Activated T-cell treated with anti-CD3 and anti-CD28 coated beads, Interleukin-2, amount 50 U/mL, for 4 hours (primary cell): ENCODE results near the gene SRP68. TPM values are rescaled to one million over a fixed set of nuclear protein-coding genes. Genes with fewer than 3 reads are reported as not detected.

Experiments used
- ATAC-seq, 2 donors: fragments of 200-7000 bp; cut with Tn5 transposase; one replicate each; pipeline ENCODE4 v1.10.0; 2021
- DNase-seq: peaks from one replicate; pipeline ENCODE4 v3.0.0-alpha.2; 2020
- H3K27me3 Mint-ChIP-seq: one replicate; pipeline ENCODE4 v1.8.0; 2021; ENCODE audit warnings: low read depth, mixed read lengths
- H3K36me3 Mint-ChIP-seq: one replicate; pipeline ENCODE4 v1.8.0; 2022; ENCODE audit warnings: mixed read lengths; ENCODE audit not compliant: insufficient read depth
- H3K4me1 Mint-ChIP-seq: one replicate; pipeline ENCODE4 v1.8.0; 2021; ENCODE audit warnings: low read depth, mixed read lengths
- H3K4me3 Mint-ChIP-seq: one replicate; pipeline ENCODE4 v1.8.0; 2021; ENCODE audit warnings: mild to moderate bottlenecking, moderate library complexity, mixed read lengths
- H3K9me3 Mint-ChIP-seq: one replicate; pipeline ENCODE4 v1.8.0; 2021; ENCODE audit warnings: mixed read lengths
- total RNA-seq, 3 donors: library from RNA; stranded (reverse); gene quantifications; one replicate each; pipeline ENCODE4 v1.2.1, GENCODE V29; 2021

The SRP68 gene
- total RNA-seq, 3 donors from 2014 or later = 88.4 to 114 (median 105) TPM

- ATAC-seq = peak; percentile 76 to 78
- H3K4me3 Mint-ChIP-seq = no peak overlapping the region
- H3K9me3 Mint-ChIP-seq = no peaks in the 10 kb centered on the region
- peaks cover 13% of the 10 kb centered on the region for H3K4me1 Mint-ChIP-seq
- H3K36me3 Mint-ChIP-seq = no peaks in the 10 kb centered on the region
- no peaks in the 10 kb centered on the region for H3K27me3 Mint-ChIP-seq
- peak; percentile 57 for DNase-seq
These were observed 72.1 kb downstream of the SRP68 start for GRCh38 chr17:76000016-76000754.

DNA sequence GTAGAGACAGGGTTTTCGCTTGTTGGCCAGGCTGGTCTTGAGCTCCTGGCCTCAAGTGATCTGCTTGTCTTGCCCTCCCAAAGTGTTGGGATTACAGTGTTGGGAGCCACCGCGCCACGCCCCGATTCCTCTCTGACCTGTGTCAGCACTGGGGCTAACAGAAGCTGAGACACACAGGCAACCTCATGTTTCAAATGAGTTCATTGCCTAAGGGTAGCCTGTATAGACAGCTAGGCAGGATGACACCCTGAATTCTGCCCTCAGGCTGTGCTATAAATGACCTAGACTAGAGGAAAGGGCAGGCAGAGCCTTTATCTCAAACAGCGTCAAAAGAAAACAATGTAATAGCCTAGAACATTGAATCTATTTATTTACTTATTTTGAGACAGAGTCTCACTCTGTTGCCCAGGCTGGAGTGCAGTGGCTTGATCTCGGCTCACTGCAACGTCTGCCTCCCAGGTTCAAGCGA is 74.0 kb downstream of the SRP68 start:
- H3K4me3 Mint-ChIP-seq = no peak overlapping the region
- peaks cover 13% of the 10 kb centered on the region for H3K4me1 Mint-ChIP-seq
- peaks cover 1% of the 10 kb centered on the region for H3K36me3 Mint-ChIP-seq
- ATAC-seq (no peak), DNase-seq (no peak)
- no peaks in the 10 kb centered on the region for H3K27me3 Mint-ChIP-seq
- no peaks in the 10 kb centered on the region for H3K9me3 Mint-ChIP-seq

DNA sequence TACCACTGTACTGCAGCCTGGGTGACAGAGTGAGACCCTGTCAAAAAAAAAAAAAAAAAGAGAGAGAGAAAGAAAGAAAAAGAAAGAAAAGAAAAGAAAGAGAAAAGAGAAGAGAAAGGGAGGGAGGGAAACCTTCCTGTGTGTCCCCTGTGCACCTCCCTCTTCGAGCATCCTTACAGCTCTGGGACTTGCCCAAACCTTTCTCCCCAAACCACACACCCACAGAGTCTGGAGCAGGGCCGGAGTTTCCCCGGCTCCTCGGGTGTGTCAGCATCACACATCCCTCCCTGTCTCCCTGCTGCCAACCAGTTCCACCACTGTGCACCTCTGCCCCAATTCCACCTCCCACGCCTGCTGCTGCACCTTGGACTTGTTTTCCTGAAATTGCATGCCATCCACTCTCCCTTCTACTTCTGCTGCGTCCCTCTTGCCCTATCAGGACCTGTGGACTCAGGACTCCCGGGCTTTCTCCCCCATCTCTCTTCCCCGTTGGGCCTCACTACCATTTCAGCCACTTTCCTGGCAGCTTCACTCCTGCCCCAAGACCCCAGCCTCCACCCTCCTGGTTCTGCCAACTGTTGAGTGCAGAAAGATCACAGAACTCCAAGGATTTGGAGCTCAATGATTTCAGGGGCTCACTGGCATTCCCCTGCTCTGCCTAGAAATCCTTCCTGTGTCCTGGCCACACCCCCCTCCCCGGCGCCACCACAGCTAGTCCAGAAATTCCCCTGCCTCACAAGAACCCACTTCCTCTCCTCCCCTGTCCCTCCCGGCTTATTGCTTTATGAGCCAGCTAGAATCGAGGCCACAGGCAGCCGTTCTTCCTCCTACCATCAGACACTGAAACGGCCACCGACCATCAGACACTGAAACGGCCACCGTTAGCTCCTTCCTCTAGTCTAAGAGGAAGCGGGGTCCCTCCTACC is 75.4 kb downstream of the SRP68 start:
- H3K36me3 Mint-ChIP-seq = peaks cover 1% of the 10 kb centered on the region
- no peak for DNase-seq
- peak; percentile 58 to 69 for ATAC-seq
- peak overlapping the region; percentile 35 for H3K4me3 Mint-ChIP-seq
- no peaks in the 10 kb centered on the region for H3K9me3 Mint-ChIP-seq
- H3K4me1 Mint-ChIP-seq = peaks cover 13% of the 10 kb centered on the region
- H3K27me3 Mint-ChIP-seq = no peaks in the 10 kb centered on the region

GRCh38 chr17:75995385-75995925 is 76.9 kb downstream of the SRP68 start:
- Mint-ChIP-seq H3K9me3 (no peaks in the 10 kb centered on the region), H3K36me3 (peaks cover 5% of the 10 kb centered on the region), H3K4me3 (no peak overlapping the region), H3K4me1 (peaks cover 13% of the 10 kb centered on the region), H3K27me3 (no peaks in the 10 kb centered on the region)
- no peak for DNase-seq
- no peak for ATAC-seq

DNA sequence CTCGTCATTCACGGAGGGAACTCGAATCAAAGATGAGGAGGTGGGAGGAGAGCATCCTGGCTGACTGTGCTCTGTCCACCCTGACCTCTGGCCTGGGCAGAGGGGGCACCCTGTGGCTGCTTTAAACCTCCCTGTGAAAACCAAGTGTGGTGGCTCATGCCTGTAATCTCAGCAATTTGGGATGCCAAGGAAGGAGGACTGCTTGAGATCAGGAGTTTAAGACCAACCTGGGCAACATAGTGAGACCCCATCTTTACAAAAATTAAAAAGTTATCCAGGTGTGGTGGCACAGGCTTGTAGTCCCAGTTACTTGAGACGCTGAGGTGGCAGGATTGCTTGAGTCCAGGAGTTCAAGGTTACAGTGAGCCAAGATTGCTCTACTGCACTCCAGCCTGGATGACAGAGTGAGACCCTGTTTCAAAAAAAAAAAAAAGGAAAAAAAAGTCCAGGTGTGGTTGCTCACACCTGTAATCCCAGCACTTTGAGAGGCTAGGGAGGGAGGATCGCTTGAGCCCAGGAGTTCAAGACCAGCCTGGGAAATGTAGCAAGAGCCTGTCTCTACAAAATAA is 77.4 kb downstream of the SRP68 start:
- no peak overlapping the region for H3K4me3 Mint-ChIP-seq
- no peak for DNase-seq
- peaks cover 5% of the 10 kb centered on the region for H3K36me3 Mint-ChIP-seq
- H3K4me1 Mint-ChIP-seq = peaks cover 13% of the 10 kb centered on the region
- no peaks in the 10 kb centered on the region for H3K9me3 Mint-ChIP-seq
- H3K27me3 Mint-ChIP-seq = no peaks in the 10 kb centered on the region
- no peak for ATAC-seq

GRCh38 chr17:75991396-75991795 is 80.9 kb downstream of the SRP68 start:
- DNase-seq = no peak
- Mint-ChIP-seq H3K9me3 (no peaks in the 10 kb centered on the region), H3K36me3 (peaks cover 9% of the 10 kb centered on the region), H3K4me1 (no peaks in the 10 kb centered on the region), H3K27me3 (no peaks in the 10 kb centered on the region), H3K4me3 (no peak overlapping the region)
- no peak for ATAC-seq

Other genes starting within 250 kb of the SRP68 start
- gene UNC13D, start 228.1 kb downstream of the SRP68 start, total RNA-seq = 100 to 1,000 TPM; 122 to 146 (median 124) TPM
- gene WBP2, start 217.2 kb downstream of the SRP68 start, total RNA-seq = 10 to 100 TPM; 31.0 to 47.8 (median 44.5) TPM
- gene TRIM47, start 193.9 kb downstream of the SRP68 start, total RNA-seq = 10 to 100 TPM; 12.8 to 18.1 (median 14.5) TPM
- gene TRIM65, start 175.6 kb downstream of the SRP68 start, total RNA-seq = 10 to 100 TPM; 35.3 to 46.9 (median 43.7) TPM
- 100 to 1,000 TPM; 203 to 227 (median 218) TPM for gene MRPL38, start 167.6 kb downstream of the SRP68 start, total RNA-seq
- gene FBF1, start 131.5 kb downstream of the SRP68 start, total RNA-seq = 10 to 100 TPM; 12.1 to 16.0 (median 12.5) TPM
- gene ACOX1, start 93.4 kb downstream of the SRP68 start, total RNA-seq = 10 to 100 TPM; 29.6 to 36.5 (median 32.7) TPM
- gene TEN1, start 93.3 kb downstream of the SRP68 start, total RNA-seq = 10 to 100 TPM in 2 of 3 donors, 1 to 10 TPM in 1; 9.5 to 11.9 (median 10.8) TPM
- 1 to 10 TPM; 3.3 to 5.5 (median 3.8) TPM for gene CDK3, start 71.7 kb downstream of the SRP68 start, total RNA-seq
- gene EVPL, start 45.2 kb downstream of the SRP68 start, total RNA-seq = under 1 TPM; 0.11 to 0.18 (median 0.11) TPM
- gene GALR2, start 2.3 kb upstream of the SRP68 start, total RNA-seq = 10 to 100 TPM in 2 of 3 donors, 1 to 10 TPM in 1; 6.1 to 12.6 (median 10.2) TPM
- 1 to 10 TPM; 4.9 to 9.7 (median 8.1) TPM for gene ZACN, start 6.7 kb upstream of the SRP68 start, total RNA-seq
- gene EXOC7, start 31.3 kb upstream of the SRP68 start, total RNA-seq = 100 to 1,000 TPM in 1 of 3 donors, 10 to 100 TPM in 2; 89.9 to 106 (median 91.0) TPM
- 1 to 10 TPM in 2 of 3 donors, under 1 TPM in 1; 0.71 to 2.8 (median 1.8) TPM for gene FOXJ1, start 68.7 kb upstream of the SRP68 start, total RNA-seq
- 10 to 100 TPM; 13.3 to 16.7 (median 14.9) TPM for gene RNF157, start 168.0 kb upstream of the SRP68 start, total RNA-seq
- gene UBALD2, start 192.8 kb upstream of the SRP68 start, total RNA-seq = 100 to 1,000 TPM; 162 to 196 (median 186) TPM
- 1 to 10 TPM; 1.1 to 2.1 (median 1.2) TPM for gene QRICH2, start 235.8 kb upstream of the SRP68 start, total RNA-seq